Mononuclear cell (primary cell): ENCODE data around the gene GDF11. TPM values are rescaled to one million over a fixed set of nuclear protein-coding genes. Genes with fewer than 3 reads are reported as not detected.

ENCODE experiments used
- H3K27me3 ChIP-seq: 2 replicates; pipeline ENCODE4 v1.6.0; 2011; ENCODE audit warnings: low read length, control low read depth; ENCODE audit not compliant: insufficient read depth
- H3K4me1 ChIP-seq: 2 replicates; pipeline ENCODE4 v1.5.1; 2011; ENCODE audit warnings: mild to moderate bottlenecking, low read length, control low read depth; ENCODE audit not compliant: insufficient read depth
- H3K4me3 ChIP-seq: 2 replicates; pipeline ENCODE4 v1.5.1; 2011; ENCODE audit warnings: mild to moderate bottlenecking, low read length, moderate library complexity
- H3K9me3 ChIP-seq: 2 replicates; pipeline ENCODE4 v1.5.1; 2011; ENCODE audit warnings: low read depth, mild to moderate bottlenecking, control low read depth, low read length
- total RNA-seq: library from RNA; depleted of rRNA; stranded (reverse); fragments of >200 nt; gene quantifications from one replicate; pipeline ENCODE4 v1.2.3, GENCODE V29; 2012

Gene GDF11
- total RNA-seq, 1 donor: 1.8 TPM

DNA sequence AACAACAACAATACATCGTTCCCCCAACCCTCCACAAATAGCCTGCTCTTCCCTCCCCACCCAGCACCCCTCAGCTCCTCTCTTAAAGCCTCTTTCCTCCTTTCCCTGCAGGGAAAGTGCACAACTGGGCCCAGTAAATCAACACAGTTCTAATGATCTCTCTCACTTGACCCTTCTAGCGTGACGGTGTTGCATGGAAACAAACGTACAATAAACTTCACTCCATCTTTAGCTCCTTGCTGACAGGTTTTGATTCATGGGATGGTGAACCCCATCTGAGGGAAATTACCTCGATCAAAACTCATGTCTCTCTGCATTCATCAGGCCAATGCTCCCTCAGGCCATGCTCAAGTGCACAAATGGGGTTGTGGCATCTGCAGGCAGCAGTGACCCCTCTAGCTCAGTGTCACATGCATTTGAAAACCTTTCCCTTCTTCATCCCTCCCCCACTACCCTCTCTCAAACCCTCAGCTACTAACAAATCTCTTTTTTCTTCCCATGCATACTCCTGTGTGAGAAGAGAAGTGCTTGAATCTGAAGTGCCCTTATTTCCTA is 22.9 kb downstream of the GDF11 start:
- H3K4me3 ChIP-seq: no peak overlapping the region
- H3K9me3 ChIP-seq: no peaks in the 10 kb centered on the region
- no peaks in the 10 kb centered on the region for H3K4me1 ChIP-seq
- H3K27me3 ChIP-seq: no peaks in the 10 kb centered on the region

DNA sequence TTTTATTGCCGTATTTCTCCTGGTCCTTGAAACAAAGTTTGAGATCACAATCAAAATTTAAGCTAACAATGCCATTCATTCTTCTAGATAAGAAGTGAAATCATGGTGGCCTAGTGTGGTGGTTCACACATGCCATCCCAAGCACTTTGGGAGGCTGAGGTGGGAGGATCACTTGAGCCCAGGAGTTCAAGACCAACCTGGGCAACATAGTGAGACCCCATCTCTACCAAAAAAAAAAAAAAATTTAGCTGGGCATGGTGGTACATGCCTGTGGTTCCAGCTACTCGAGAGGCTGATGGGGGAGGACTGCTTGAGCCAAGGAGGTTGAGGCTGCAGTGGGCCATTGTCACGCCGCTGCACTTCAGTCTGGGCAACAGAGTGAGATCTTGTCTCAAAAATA is 24.2 kb downstream of the GDF11 start:
- Histone ChIP-seq H3K4me3 (no peak overlapping the region), H3K4me1 (no peaks in the 10 kb centered on the region), H3K9me3 (no peaks in the 10 kb centered on the region), H3K27me3 (no peaks in the 10 kb centered on the region)

DNA sequence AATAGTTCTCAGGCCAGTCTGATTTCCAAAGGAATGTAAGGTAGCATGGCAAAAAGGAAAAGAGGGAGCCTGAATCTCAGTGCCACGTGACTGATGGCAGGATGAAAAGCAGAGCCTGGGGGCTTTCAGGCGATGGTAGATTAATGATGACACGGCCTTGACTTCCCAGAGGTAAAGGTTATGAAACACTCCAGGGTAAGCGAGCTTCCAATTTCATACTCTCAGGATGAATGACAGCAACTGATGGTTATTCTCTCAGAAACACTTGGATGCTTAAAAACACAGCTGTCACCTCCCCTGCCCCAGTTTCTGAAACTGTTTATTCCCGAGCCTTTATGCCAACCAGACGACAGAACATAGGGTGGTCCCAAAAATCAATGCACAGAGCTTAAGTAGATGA is 28.8 kb downstream of the GDF11 start:
- Histone ChIP-seq H3K4me3 (no peak overlapping the region), H3K9me3 (no peaks in the 10 kb centered on the region), H3K27me3 (no peaks in the 10 kb centered on the region), H3K4me1 (no peaks in the 10 kb centered on the region)

DNA sequence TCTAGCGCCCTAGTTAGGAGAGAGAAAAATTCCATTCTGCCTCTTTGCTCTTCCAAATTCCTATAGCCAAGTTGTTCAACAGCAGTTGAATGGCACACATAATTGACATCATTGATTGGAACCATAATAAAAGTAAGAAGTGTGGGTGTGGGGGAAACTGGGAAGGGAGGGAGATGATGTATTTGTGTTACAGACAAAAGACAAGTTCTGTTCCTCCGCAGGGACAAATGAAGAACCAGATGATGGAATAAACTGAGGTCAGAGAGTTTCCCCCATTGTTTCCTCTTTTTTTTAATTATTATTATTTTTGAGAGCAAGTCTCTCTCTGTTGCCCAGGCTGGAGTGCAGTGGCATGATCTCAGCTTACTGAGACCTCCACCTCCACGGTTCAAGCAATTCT is 34.9 kb downstream of the GDF11 start:
- Histone ChIP-seq H3K4me1 (no peaks in the 10 kb centered on the region), H3K4me3 (no peak overlapping the region), H3K9me3 (no peaks in the 10 kb centered on the region), H3K27me3 (no peaks in the 10 kb centered on the region)

DNA sequence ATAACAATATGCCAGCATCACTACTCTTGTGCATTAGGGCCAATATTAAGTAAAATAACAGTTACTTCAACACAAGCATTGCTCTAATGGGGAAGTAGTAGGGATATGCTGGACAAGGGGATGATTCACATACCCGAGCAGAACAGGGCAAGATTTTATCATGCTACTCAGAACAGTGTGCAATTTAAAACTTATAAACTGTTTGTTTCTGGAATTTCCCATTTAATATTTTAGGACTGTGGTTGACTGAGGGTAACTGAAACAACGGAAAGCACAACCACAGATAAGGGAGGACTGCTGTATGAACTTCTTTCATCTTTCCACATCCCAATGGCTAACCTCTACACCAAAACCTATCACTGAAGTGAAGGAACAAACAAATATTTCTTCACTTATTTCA is 37.8 kb downstream of the GDF11 start:
- Histone ChIP-seq H3K4me3 (no peak overlapping the region), H3K4me1 (no peaks in the 10 kb centered on the region), H3K9me3 (no peaks in the 10 kb centered on the region), H3K27me3 (no peaks in the 10 kb centered on the region)

DNA sequence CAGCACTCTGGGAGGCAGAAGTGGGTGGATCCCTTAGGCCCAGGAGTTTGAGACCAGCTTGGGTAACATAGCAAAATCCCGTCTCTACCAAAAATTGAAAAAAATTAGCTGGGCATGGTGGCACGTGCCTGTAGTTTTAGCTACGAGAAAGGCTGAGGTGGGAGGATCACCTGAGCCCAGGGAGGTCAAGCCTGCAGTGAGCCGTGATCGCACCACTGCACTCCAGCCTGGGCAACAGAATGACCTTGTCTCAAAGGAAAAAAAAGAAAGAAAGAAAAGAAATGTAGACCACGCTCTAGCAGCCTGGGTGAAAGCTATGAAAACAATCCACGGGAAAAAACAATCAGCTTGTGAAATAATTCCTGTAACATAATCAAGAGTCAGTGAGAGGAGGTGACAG is 45.6 kb downstream of the GDF11 start:
- Histone ChIP-seq H3K27me3 (no peaks in the 10 kb centered on the region), H3K4me3 (no peak overlapping the region), H3K4me1 (no peaks in the 10 kb centered on the region), H3K9me3 (no peaks in the 10 kb centered on the region)

DNA sequence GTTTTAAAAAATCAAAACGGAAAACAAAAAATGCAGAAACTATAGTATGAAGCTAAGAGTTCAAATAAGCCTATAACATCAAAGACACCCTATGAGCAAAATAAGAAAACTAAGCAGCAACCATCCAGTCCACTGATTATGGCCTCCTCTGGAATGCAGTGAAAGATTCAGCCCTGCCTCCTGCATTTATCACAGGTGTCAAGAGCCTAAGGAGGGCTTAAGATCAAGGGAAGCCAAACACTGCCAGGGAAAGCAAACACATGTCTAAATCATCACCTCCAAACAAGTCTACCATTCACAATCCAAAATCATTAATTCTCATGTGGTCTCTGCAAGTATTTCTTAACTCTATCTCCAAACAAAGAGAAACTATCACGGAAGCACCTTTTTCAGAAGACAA is 46.2 kb downstream of the GDF11 start:
- no peaks in the 10 kb centered on the region for H3K9me3 ChIP-seq
- no peak overlapping the region for H3K4me3 ChIP-seq
- no peaks in the 10 kb centered on the region for H3K27me3 ChIP-seq
- H3K4me1 ChIP-seq: no peaks in the 10 kb centered on the region

DNA sequence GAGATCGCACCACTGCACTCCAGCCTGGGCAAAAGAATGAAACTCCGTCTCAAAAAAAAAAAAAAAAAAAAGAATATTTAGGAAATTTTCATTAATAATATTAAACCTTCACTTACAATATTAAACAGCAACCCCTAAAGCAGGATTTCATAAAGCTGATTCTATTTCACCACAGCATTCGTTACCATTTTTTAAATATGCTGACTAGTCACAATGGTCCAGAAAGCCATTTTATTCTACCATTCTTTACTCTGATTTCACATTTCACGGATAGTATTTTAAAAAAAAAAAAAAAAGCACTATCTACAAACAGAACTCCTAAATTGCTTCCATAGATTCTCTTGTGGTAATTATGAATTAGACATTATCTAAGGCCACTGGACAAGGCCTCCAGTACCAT is 47.0 kb downstream of the GDF11 start:
- H3K4me3 ChIP-seq: no peak overlapping the region
- no peaks in the 10 kb centered on the region for H3K9me3 ChIP-seq
- no peaks in the 10 kb centered on the region for H3K4me1 ChIP-seq
- no peaks in the 10 kb centered on the region for H3K27me3 ChIP-seq

DNA sequence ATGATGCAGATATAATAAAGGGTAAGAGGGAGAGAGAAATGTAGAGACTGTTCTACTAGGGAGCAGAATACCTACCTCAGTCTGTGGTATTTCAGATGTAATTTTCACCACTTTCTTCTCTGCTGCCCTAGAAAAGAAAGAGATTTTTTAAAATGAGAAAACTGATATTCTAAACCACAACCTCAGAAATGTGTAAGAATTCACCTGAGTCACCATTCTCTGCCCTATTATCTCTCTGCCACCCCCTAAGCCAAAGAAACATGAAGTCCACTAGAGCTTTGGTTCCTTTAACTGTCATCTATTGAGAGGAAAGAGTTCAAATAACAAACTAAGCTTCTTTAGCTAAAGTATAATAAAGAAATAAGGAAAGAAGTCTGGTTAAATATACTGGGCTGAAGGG is 53.0 kb downstream of the GDF11 start:
- Histone ChIP-seq H3K4me1 (no peaks in the 10 kb centered on the region), H3K9me3 (no peaks in the 10 kb centered on the region), H3K4me3 (no peak overlapping the region), H3K27me3 (no peaks in the 10 kb centered on the region)

DNA sequence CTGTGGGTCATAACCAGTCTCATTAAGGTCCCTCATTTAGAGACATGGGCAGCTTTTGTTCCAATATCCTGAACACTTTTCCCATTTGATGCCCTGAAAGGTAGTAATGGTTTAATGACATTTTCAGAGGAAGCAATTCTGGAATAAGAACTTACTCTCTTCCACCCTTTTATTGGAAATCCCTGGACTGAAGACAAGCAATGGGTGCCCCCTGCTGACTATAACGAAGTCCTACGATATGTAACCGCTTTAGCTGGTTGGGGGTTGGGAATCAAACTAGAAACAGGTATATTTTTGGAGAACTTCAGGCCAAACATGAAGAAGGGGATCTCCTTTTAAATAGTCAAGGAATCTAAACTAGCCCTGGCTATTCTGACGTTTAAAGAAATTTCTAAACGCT is 54.1 kb downstream of the GDF11 start:
- H3K9me3 ChIP-seq: no peaks in the 10 kb centered on the region
- no peak overlapping the region for H3K4me3 ChIP-seq
- no peaks in the 10 kb centered on the region for H3K4me1 ChIP-seq
- no peaks in the 10 kb centered on the region for H3K27me3 ChIP-seq

DNA sequence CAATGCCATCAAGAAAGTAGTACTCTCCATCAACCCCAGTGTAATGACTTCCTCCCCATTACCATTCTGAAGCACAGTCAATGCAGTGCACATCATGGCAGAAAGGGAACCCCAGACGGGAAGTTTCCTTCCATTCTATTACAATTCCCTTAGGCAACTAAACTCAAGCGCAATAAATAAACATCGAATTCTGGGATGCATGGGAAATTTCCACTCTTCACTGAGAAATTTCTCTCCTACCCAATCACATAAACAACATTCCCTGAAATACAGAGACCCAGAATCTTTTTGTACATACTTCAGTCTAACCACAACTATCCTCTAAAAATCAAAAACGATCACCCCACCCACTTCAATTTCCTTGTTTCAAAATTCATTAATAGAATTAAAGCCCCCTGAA is 54.6 kb downstream of the GDF11 start:
- Histone ChIP-seq H3K4me3 (no peak overlapping the region), H3K9me3 (no peaks in the 10 kb centered on the region), H3K4me1 (no peaks in the 10 kb centered on the region), H3K27me3 (no peaks in the 10 kb centered on the region)

Other genes with a start within 250 kb of the GDF11 start
- not detected for gene OR6C4, start 193.5 kb upstream of the GDF11 start, total RNA-seq
- gene OR2AP1, start 170.7 kb upstream of the GDF11 start, total RNA-seq: not detected
- not detected for gene OR10P1, start 106.2 kb upstream of the GDF11 start, total RNA-seq
- gene ITGA7, start 35.2 kb upstream of the GDF11 start, total RNA-seq: 2.0 TPM
- 61.8 TPM for gene BLOC1S1, start 27.1 kb upstream of the GDF11 start, total RNA-seq
- gene RDH5, start 22.7 kb upstream of the GDF11 start, total RNA-seq: 3.0 TPM
- gene CD63, start 14.1 kb upstream of the GDF11 start, total RNA-seq: 184 TPM
- 59.7 TPM for gene SARNP, start 74.6 kb downstream of the GDF11 start, total RNA-seq
- gene ORMDL2, start 74.9 kb downstream of the GDF11 start, total RNA-seq: 6.8 TPM
- 23.5 TPM for gene DNAJC14, start 86.5 kb downstream of the GDF11 start, total RNA-seq
- 4.2 TPM for gene MMP19, start 99.8 kb downstream of the GDF11 start, total RNA-seq
- gene PYM1, start 184.8 kb downstream of the GDF11 start, total RNA-seq: 21.2 TPM
- 329 TPM for gene DGKA, start 188.0 kb downstream of the GDF11 start, total RNA-seq
- gene PMEL, start 222.9 kb downstream of the GDF11 start, total RNA-seq: not detected
- 6.9 TPM for gene CDK2, start 223.7 kb downstream of the GDF11 start, total RNA-seq
- gene RAB5B, start 231.0 kb downstream of the GDF11 start, total RNA-seq: 25.1 TPM